IMR-90 (cell line): ENCODE data around the gene LRPAP1. TPM values are rescaled to one million over a fixed set of nuclear protein-coding genes. Genes with fewer than 3 reads are reported as not detected.

Source experiments
- ATAC-seq: fragments of 200-7000 bp; cut with Tn5 transposase; 2 replicates; pipeline ENCODE4 v1.9.1; 2020; ENCODE audit warnings: low read depth, mild to moderate bottlenecking, moderate library complexity
- BruUV-seq: library from RNA; stranded (reverse); fragments of 400-500 nt; replicated peaks from 2 replicates; lab custom pipeline; 2021; lab: Mats Ljungman, UMichigan
- CTCF ChIA-PET: fragments of 300-600 bp; formaldehyde crosslinking; extraction: SDS; loops from one replicate; lab custom pipeline; 2021; ENCODE audit warnings: antibody characterized with exemption; lab: Yijun Ruan, JAX
- POLR2A ChIA-PET: fragments of 300-600 bp; sonication (Branson Sonifier 250); formaldehyde crosslinking; loops from one replicate; lab custom pipeline; 2022; ENCODE audit warnings: antibody characterized with exemption; ENCODE audit not compliant: unreplicated experiment; lab: Charles Lee
- DNase-seq: peaks from one replicate; pipeline ENCODE4 v3.0.0; 2013
- H2AFZ ChIP-seq: replicated peaks from 2 replicates; pipeline ENCODE3; 2013; ENCODE audit warnings: low read length, mild to moderate bottlenecking; ENCODE audit not compliant: poor library complexity
- H2AK5ac ChIP-seq: 2 replicates; pipeline ENCODE4 v1.6.1; 2013; ENCODE audit warnings: low read depth, low read length, inconsistent platforms
- H2AK9ac ChIP-seq: replicated peaks from 2 replicates; pipeline ENCODE3; 2013; ENCODE audit warnings: mild to moderate bottlenecking, low read depth, low read length, moderate library complexity; ENCODE audit not compliant: poor library complexity
- H2BK120ac ChIP-seq: 2 replicates; pipeline ENCODE4 v1.6.1; 2013; ENCODE audit warnings: low read depth, low read length, inconsistent platforms
- H2BK15ac ChIP-seq: 3 replicates; pipeline ENCODE4 v1.6.1; 2013; ENCODE audit warnings: low read depth, low read length, inconsistent platforms
- H2BK20ac ChIP-seq: 2 replicates; pipeline ENCODE4 v1.6.1; 2013; ENCODE audit warnings: low read depth, mild to moderate bottlenecking, inconsistent platforms, low read length, moderate library complexity
- H2BK5ac ChIP-seq: 2 replicates; pipeline ENCODE4 v1.6.1; 2013; ENCODE audit warnings: mild to moderate bottlenecking, low read depth, low read length, inconsistent platforms; ENCODE audit not compliant: poor library complexity, severe bottlenecking
- H3K14ac ChIP-seq: replicated peaks from 2 replicates; pipeline ENCODE4 v1.6.1; 2013; ENCODE audit warnings: low read depth, low read length, inconsistent platforms
- H3K18ac ChIP-seq: 2 replicates; pipeline ENCODE4 v1.6.1; 2013; ENCODE audit warnings: low read depth, low read length, control low read depth
- H3K23ac ChIP-seq: 2 replicates; pipeline ENCODE4 v1.6.1; 2013; ENCODE audit warnings: low read depth, low read length, inconsistent platforms
- H3K27ac ChIP-seq: 2 replicates; pipeline ENCODE4 v1.5.1; 2013; ENCODE audit warnings: mild to moderate bottlenecking, control low read depth, low read length; ENCODE audit not compliant: insufficient read depth
- H3K27me3 ChIP-seq: 2 replicates; pipeline ENCODE4 v1.6.1; 2013; ENCODE audit warnings: low read length; ENCODE audit not compliant: control insufficient read depth, insufficient read depth
- H3K36me3 ChIP-seq: 2 replicates; pipeline ENCODE4 v1.6.1; 2013; ENCODE audit warnings: low read length, mixed read lengths; ENCODE audit not compliant: control insufficient read depth, insufficient read depth
- H3K4ac ChIP-seq: 2 replicates; pipeline ENCODE4 v1.6.1; 2013; ENCODE audit warnings: low read depth, low read length, inconsistent platforms
- H3K4me1 ChIP-seq: 2 replicates; pipeline ENCODE4 v1.6.1; 2013; ENCODE audit warnings: low read length, mixed read lengths; ENCODE audit not compliant: control insufficient read depth, insufficient read depth
- H3K4me2 ChIP-seq: 2 replicates; pipeline ENCODE4 v1.6.1; 2013; ENCODE audit warnings: low read depth, mild to moderate bottlenecking, control low read depth, low read length, moderate library complexity
- H3K4me3 ChIP-seq: 2 replicates; pipeline ENCODE4 v1.5.1; 2013; ENCODE audit warnings: low read depth, mild to moderate bottlenecking, control low read depth, low read length, moderate library complexity; ENCODE audit not compliant: insufficient read depth
- H3K56ac ChIP-seq: 2 replicates; pipeline ENCODE4 v1.6.1; 2013; ENCODE audit warnings: low read length, inconsistent platforms; ENCODE audit not compliant: insufficient read depth; ENCODE audit errors: extremely low read depth
- H3K79me1 ChIP-seq, 2 experiments: 2 replicates each; pipeline ENCODE4 v1.6.1; 2013; ENCODE audit warnings: low read length in 2 of 2, inconsistent platforms in 1 of 2, low read depth in 1 of 2
- H3K9ac ChIP-seq: 2 replicates; pipeline ENCODE4 v1.6.1; 2013; ENCODE audit warnings: low read depth, low read length, control low read depth
- H3K9me1 ChIP-seq: 2 replicates; pipeline ENCODE4 v1.6.1; 2013; ENCODE audit warnings: low read length, inconsistent platforms; ENCODE audit not compliant: insufficient read depth
- H3K9me3 ChIP-seq: 2 replicates; pipeline ENCODE4 v1.6.1; 2013; ENCODE audit warnings: low read length; ENCODE audit not compliant: control insufficient read depth, insufficient read depth
- H4K20me1 ChIP-seq: 2 replicates; pipeline ENCODE4 v1.6.1; 2013; ENCODE audit warnings: low read length, inconsistent platforms; ENCODE audit not compliant: insufficient read depth
- H4K5ac ChIP-seq: 2 replicates; pipeline ENCODE4 v1.6.1; 2013; ENCODE audit warnings: mild to moderate bottlenecking, low read depth, low read length, control low read depth
- H4K8ac ChIP-seq, 2 experiments: 2 replicates each; pipeline ENCODE4 v1.6.1; 2013; ENCODE audit warnings: low read depth in 2 of 2, low read length in 2 of 2, control low read depth in 1 of 2, inconsistent platforms in 1 of 2
- H4K91ac ChIP-seq: 2 replicates; pipeline ENCODE4 v1.6.1; 2013; ENCODE audit warnings: low read depth, low read length, inconsistent platforms; ENCODE audit not compliant: insufficient read depth
- FOS ChIP-seq: fragments of 150-350 bp; IDR thresholded peaks from 2 replicates; pipeline ENCODE4 v1.6.1; 2016; ENCODE audit warnings: low read depth, low read length
- POLR2A ChIP-seq: IDR thresholded peaks from 2 replicates; pipeline ENCODE4 v1.6.1; 2012; ENCODE audit warnings: mild to moderate bottlenecking, low read depth, low read length
- RFX5 ChIP-seq: IDR thresholded peaks from 2 replicates; pipeline ENCODE4 v1.8.0; 2012; ENCODE audit warnings: low read depth, mild to moderate bottlenecking, low read length, moderate library complexity
- WGBS, 2 experiments: methylation state at CpG; one replicate each; pipeline versions ENCODE4 v1.1.5 to v1.1.7; 2013; ENCODE audit warnings: missing lambda C conversion rate in 2 of 2; ENCODE audit not compliant: insufficient read length in 1 of 2; ENCODE audit errors: extremely low coverage in 2 of 2; 5-methylcytosine and 5-hydroxymethylcytosine counted together
- dilution Hi-C: fragments of 300-500 bp; cut with HindIII; formaldehyde crosslinking; loops from one replicate; pipeline ENCODE4 v1.14.3; 2018; ENCODE audit warnings: low sequenced_read_pairs; ENCODE audit not compliant: unreplicated experiment
- in situ Hi-C: fragments of 300-500 bp; cut with MboI; formaldehyde crosslinking; loops from 3 replicates; pipeline ENCODE4 v1.14.3; 2019; ENCODE audit warnings: low sequenced_read_pairs, inconsistent platforms, mixed read lengths
- intact Hi-C: fragments of 100-400 bp; cut with micrococcal nuclease; formaldehyde crosslinking; loops from 2 replicates; pipeline ENCODE4 v1.10.0; 2022
- polyA plus RNA-seq, 3 experiments: library from polyadenylated mRNA; depleted of rRNA; stranded (reverse); fragments of >200 nt; gene quantifications; 2 replicates each; pipeline ENCODE4 v1.2.3, GENCODE V29; 2012; ENCODE audit warnings: low replicate concordance in 1 of 3
- total RNA-seq: library from RNA; depleted of rRNA; stranded (reverse); fragments of >200 nt; gene quantifications from 2 replicates; pipeline ENCODE4 v1.2.3, GENCODE V29; 2012

Gene LRPAP1
- total and polyA plus RNA-seq, 2 of the 4 experiments (the other 2 are of a cell fraction) = 135 to 175 TPM

GRCh38 chr4:3481113-3481531, 51.1 kb downstream of the LRPAP1 start:
- dilution Hi-C loops (no loop called here), intact Hi-C loops (loop anchor here (5.0 kb wide), 2 partner anchors 289 to 374 kb away; no protein-coding TSS in a partner anchor), in situ Hi-C loops (no loop called here)
- Histone ChIP-seq H2AK5ac (no peak overlapping the region), H3K9ac (no peak overlapping the region), H2AFZ (peak overlapping the region; percentile 2), H2BK15ac (no peak overlapping the region), H2BK20ac (no peak overlapping the region), H3K4me2 (no peak overlapping the region), H3K36me3 (no peaks in the 10 kb centered on the region), H4K5ac (no peak overlapping the region), H3K18ac (no peak overlapping the region), H3K4me3 (no peak overlapping the region), H3K4ac (no peak overlapping the region), H4K20me1 (no peaks in the 10 kb centered on the region), H3K27me3 (peaks cover 54% of the 10 kb centered on the region), H4K91ac (no peak overlapping the region), H2AK9ac (no peak overlapping the region), H2BK5ac (no peak overlapping the region), H4K8ac (no peak overlapping the region), H3K23ac (no peak overlapping the region), H3K4me1 (no peaks in the 10 kb centered on the region), H3K14ac (no peak overlapping the region), H3K79me1 (no peaks in the 10 kb centered on the region), H3K27ac (no peak overlapping the region), H3K56ac (no peak overlapping the region), H2BK120ac (no peak overlapping the region), H3K9me1 (no peaks in the 10 kb centered on the region), H3K9me3 (no peaks in the 10 kb centered on the region)
- DNase-seq = no peak
- BruUV-seq = no TSS peak
- 50% methylated on average over 3 of the region's 5 CpGs; no CpG with 5 or more reads in 1 of the 2 experiments for WGBS, 2 experiments
- TF ChIP-seq FOS (no peak), POLR2A (no peak), RFX5 (no peak)
- ATAC-seq = no peak
- ChIA-PET POLR2A (no interaction called here), CTCF (interaction anchor here (0.6 to 1.6 kb wide), 10 partner anchors 8 to 289 kb away, joined by 3 to 9 read pairs (median 4); no protein-coding TSS in a partner anchor)
